HEK293 (cell line): ENCODE measurements around the gene ULBP3.

Experiments used
- MEIS1 ChIP-seq: sonication (generic); formaldehyde crosslinking; IDR thresholded peaks from 2 replicates; pipeline ENCODE4 v1.8.1; 2022; ENCODE audit warnings: missing genetic modification reagents, mild to moderate bottlenecking, borderline replicate concordance
- MYNN ChIP-seq: fragments of 450-650 bp; formaldehyde crosslinking; IDR thresholded peaks from 2 replicates; pipeline ENCODE4 v1.5.1; 2016; ENCODE audit warnings: missing biosample characterization, missing genetic modification characterization, borderline replicate concordance
- ZNF274 ChIP-seq, 2 experiments: fragments of 200-500 bp in 1 of 2; fragments of 450-650 bp in 1 of 2; sonication (Bioruptor generic) in 1 of 2; formaldehyde crosslinking in 1 of 2; IDR thresholded peaks; 2 replicates each; pipeline versions ENCODE4 v1.5.1 to v1.6.1; 2014 to 2016; ENCODE audit warnings: borderline replicate concordance in 1 of 2, inconsistent platforms in 1 of 2, low read length in 1 of 2, missing biosample characterization in 1 of 2, missing genetic modification characterization in 1 of 2
- TF ChIP-seq, protein P1 (sequence below): fragments of 450-650 bp; formaldehyde crosslinking; IDR thresholded peaks from 2 replicates; pipeline ENCODE4 v1.5.1; 2016; ENCODE audit warnings: missing biosample characterization, missing genetic modification characterization
- TF ChIP-seq, protein P2 (sequence below): fragments of 450-650 bp; formaldehyde crosslinking; IDR thresholded peaks from 2 replicates; pipeline ENCODE4 v1.5.1; 2016; ENCODE audit warnings: missing biosample characterization, missing genetic modification characterization
- TF ChIP-seq, protein P3 (sequence below): fragments of 450-650 bp; formaldehyde crosslinking; IDR thresholded peaks from 2 replicates; pipeline ENCODE4 v1.5.1; 2016; ENCODE audit warnings: missing biosample characterization, missing genetic modification characterization, low read depth

DNA sequence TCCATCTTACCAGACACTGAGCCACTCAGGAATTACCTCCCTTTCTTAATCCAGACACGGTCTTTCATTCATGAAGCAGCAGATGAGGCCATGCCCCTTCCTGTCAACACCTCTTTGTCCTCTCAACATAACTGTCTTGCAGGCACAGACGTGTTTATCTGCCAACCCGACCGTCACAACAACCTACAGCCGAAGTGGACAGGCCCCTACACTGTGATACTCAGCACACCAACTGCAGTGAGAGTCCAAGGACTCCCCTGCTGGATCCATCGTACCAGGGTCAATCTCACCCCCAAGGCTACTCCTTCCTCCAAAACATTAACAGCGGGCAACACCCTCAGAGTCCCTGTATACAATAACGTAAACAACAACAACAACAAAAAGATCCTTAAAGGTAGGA is 30.6 kb upstream of the ULBP3 start:
- TF ChIP-seq ZNF274 (IDR thresholded peaks at IDR 0.05; ENCODE audit: low read length) (no peak), ZNF274 (tag by site-specific recombination; IDR thresholded peaks at IDR 0.05; ENCODE audit: borderline replicate concordance) (no peak), MYNN (tag by site-specific recombination) (no peak), MEIS1 (CRISPR knock-in tag) (no peak)
- TF ChIP-seq, protein P1, sequence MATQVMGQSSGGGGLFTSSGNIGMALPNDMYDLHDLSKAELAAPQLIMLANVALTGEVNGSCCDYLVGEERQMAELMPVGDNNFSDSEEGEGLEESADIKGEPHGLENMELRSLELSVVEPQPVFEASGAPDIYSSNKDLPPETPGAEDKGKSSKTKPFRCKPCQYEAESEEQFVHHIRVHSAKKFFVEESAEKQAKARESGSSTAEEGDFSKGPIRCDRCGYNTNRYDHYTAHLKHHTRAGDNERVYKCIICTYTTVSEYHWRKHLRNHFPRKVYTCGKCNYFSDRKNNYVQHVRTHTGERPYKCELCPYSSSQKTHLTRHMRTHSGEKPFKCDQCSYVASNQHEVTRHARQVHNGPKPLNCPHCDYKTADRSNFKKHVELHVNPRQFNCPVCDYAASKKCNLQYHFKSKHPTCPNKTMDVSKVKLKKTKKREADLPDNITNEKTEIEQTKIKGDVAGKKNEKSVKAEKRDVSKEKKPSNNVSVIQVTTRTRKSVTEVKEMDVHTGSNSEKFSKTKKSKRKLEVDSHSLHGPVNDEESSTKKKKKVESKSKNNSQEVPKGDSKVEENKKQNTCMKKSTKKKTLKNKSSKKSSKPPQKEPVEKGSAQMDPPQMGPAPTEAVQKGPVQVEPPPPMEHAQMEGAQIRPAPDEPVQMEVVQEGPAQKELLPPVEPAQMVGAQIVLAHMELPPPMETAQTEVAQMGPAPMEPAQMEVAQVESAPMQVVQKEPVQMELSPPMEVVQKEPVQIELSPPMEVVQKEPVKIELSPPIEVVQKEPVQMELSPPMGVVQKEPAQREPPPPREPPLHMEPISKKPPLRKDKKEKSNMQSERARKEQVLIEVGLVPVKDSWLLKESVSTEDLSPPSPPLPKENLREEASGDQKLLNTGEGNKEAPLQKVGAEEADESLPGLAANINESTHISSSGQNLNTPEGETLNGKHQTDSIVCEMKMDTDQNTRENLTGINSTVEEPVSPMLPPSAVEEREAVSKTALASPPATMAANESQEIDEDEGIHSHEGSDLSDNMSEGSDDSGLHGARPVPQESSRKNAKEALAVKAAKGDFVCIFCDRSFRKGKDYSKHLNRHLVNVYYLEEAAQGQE, result no peak
- TF ChIP-seq, protein P2, sequence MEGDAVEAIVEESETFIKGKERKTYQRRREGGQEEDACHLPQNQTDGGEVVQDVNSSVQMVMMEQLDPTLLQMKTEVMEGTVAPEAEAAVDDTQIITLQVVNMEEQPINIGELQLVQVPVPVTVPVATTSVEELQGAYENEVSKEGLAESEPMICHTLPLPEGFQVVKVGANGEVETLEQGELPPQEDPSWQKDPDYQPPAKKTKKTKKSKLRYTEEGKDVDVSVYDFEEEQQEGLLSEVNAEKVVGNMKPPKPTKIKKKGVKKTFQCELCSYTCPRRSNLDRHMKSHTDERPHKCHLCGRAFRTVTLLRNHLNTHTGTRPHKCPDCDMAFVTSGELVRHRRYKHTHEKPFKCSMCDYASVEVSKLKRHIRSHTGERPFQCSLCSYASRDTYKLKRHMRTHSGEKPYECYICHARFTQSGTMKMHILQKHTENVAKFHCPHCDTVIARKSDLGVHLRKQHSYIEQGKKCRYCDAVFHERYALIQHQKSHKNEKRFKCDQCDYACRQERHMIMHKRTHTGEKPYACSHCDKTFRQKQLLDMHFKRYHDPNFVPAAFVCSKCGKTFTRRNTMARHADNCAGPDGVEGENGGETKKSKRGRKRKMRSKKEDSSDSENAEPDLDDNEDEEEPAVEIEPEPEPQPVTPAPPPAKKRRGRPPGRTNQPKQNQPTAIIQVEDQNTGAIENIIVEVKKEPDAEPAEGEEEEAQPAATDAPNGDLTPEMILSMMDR, result no peak
- TF ChIP-seq, protein P3, sequence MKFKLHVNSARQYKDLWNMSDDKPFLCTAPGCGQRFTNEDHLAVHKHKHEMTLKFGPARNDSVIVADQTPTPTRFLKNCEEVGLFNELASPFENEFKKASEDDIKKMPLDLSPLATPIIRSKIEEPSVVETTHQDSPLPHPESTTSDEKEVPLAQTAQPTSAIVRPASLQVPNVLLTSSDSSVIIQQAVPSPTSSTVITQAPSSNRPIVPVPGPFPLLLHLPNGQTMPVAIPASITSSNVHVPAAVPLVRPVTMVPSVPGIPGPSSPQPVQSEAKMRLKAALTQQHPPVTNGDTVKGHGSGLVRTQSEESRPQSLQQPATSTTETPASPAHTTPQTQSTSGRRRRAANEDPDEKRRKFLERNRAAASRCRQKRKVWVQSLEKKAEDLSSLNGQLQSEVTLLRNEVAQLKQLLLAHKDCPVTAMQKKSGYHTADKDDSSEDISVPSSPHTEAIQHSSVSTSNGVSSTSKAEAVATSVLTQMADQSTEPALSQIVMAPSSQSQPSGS (tag by site-specific recombination), result no peak
